ENCODE measurements around the gene C16orf89. TPM values are rescaled to one million over a fixed set of nuclear protein-coding genes. Genes with fewer than 3 reads are reported as not detected.
"Not testable (repeated sequence)": the region's sequence is repeated elsewhere in the genome, so short reads cannot be mapped to it uniquely, and the experiment has no call there.

The C16orf89 gene
- total RNA-seq, 1 experiment from 2014 or later, result not detected

DNA sequence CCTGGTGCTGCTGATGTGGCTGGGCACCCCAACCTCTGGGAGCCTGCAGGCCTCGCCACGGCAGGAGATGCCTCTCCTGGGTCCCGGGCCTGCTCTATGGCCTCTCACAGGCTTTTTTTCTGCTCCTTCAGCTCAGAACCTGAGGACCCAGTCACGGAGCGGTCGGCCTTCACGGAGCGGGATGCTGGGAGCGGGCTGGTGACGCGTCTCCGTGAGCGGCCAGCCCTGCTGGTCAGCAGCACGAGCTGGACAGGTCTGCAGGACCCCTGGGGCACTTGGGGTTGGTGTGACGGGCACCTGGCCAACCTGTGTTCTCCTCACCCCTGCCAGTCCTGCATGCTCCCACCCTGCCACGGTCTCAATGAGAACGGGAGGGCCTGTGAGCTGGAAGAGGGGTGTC is 12.9 kb upstream of the C16orf89 start:
- ChIA-PET POLR2A (ENCODE audit: low non-redundant PET) (no interaction called here), CTCF (no interaction called here)
- no TSS peak for BruUV-seq (replicated peaks)
- Histone ChIP-seq H3K9me3 (ENCODE audit: low read depth, low read length, poor library complexity, severe bottlenecking) (no peaks in the 10 kb centered on the region), H3K4me1 (ENCODE audit: insufficient read depth, low read length, poor library complexity, severe bottlenecking) (no peaks in the 10 kb centered on the region), H3K36me3 (ENCODE audit: insufficient read depth, low read length, poor library complexity, severe bottlenecking) (peaks cover 6% of the 10 kb centered on the region), H3K27ac (ENCODE audit: low read depth, low read length, poor library complexity, severe bottlenecking) (no peak overlapping the region), H3K4me3 (ENCODE audit: low read depth, low read length, poor library complexity, severe bottlenecking) (no peak overlapping the region), H3K27me3 (replicated peaks; ENCODE audit: insufficient read depth, low read depth, low read length, poor library complexity) (no peaks in the 10 kb centered on the region)
- intact Hi-C loops (cut with micrococcal nuclease; ENCODE audit: unreplicated experiment), result no loop called here
- TF ChIP-seq CTCF (conservative IDR thresholded peaks at IDR 0.05; ENCODE audit: low read depth, low read length) (no peak), EZH2 (IDR thresholded peaks at IDR 0.05; ENCODE audit: borderline replicate concordance, low read depth, low read length, poor library complexity, severe bottlenecking) (no peak)
- no peak for DNase-seq (ENCODE audit: low spot score)

DNA sequence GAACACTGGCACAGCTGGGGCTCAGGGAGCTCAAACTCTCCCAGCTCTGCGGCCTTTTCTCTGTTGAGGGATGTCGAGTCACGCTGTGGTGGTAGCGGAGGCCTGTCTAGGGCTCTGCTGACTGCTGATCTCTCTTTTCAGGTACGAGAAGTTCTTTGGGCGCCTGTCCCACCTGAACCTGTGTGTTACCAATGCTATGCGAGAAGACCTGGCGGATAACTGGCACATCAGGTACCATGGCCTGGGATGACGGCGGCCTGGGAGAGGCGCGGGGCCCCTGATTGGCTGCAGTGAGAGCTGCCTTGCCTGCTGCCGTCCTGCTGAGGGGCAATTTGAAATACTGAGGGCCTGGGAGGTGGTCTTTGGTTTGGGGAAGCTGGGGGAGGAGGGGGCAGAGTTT is 11.5 kb upstream of the C16orf89 start:
- DNase-seq (ENCODE audit: low spot score), result no peak
- no peaks in the 10 kb centered on the region for H3K9me3 ChIP-seq (ENCODE audit: low read depth, low read length, poor library complexity, severe bottlenecking)
- intact Hi-C loops (cut with micrococcal nuclease; ENCODE audit: unreplicated experiment), result no loop called here
- TF ChIP-seq EZH2 (IDR thresholded peaks at IDR 0.05; ENCODE audit: borderline replicate concordance, low read depth, low read length, poor library complexity, severe bottlenecking) (no peak), CTCF (conservative IDR thresholded peaks at IDR 0.05; ENCODE audit: low read depth, low read length) (no peak)
- CTCF ChIA-PET, result no interaction called here
- H3K4me1 ChIP-seq (ENCODE audit: insufficient read depth, low read length, poor library complexity, severe bottlenecking), result peaks cover 3% of the 10 kb centered on the region
- POLR2A ChIA-PET (ENCODE audit: low non-redundant PET), result no interaction called here
- no peaks in the 10 kb centered on the region for H3K27me3 ChIP-seq (replicated peaks; ENCODE audit: insufficient read depth, low read depth, low read length, poor library complexity)
- no TSS peak for BruUV-seq (replicated peaks)
- H3K36me3 ChIP-seq (ENCODE audit: insufficient read depth, low read length, poor library complexity, severe bottlenecking), result peaks cover 6% of the 10 kb centered on the region
- no peak overlapping the region for H3K4me3 ChIP-seq (ENCODE audit: low read depth, low read length, poor library complexity, severe bottlenecking)
- no peak overlapping the region for H3K27ac ChIP-seq (ENCODE audit: low read depth, low read length, poor library complexity, severe bottlenecking)

GRCh38 chr16:5075637-5076036 is 9.9 kb upstream of the C16orf89 start:
- H3K4me3 ChIP-seq (ENCODE audit: low read depth, low read length, poor library complexity, severe bottlenecking), result no peak overlapping the region
- no TSS peak for BruUV-seq (replicated peaks)
- no peak for DNase-seq (ENCODE audit: low spot score)
- peaks cover 3% of the 10 kb centered on the region for H3K4me1 ChIP-seq (ENCODE audit: insufficient read depth, low read length, poor library complexity, severe bottlenecking)
- no peak for TF ChIP-seq EZH2 (IDR thresholded peaks at IDR 0.05; ENCODE audit: borderline replicate concordance, low read depth, low read length, poor library complexity, severe bottlenecking)
- intact Hi-C loops (cut with micrococcal nuclease; ENCODE audit: unreplicated experiment), result no loop called here
- CTCF ChIA-PET, result no interaction called here
- H3K9me3 ChIP-seq (ENCODE audit: low read depth, low read length, poor library complexity, severe bottlenecking), result no peaks in the 10 kb centered on the region
- H3K36me3 ChIP-seq (ENCODE audit: insufficient read depth, low read length, poor library complexity, severe bottlenecking), result peaks cover 6% of the 10 kb centered on the region
- no peak overlapping the region for H3K27ac ChIP-seq (ENCODE audit: low read depth, low read length, poor library complexity, severe bottlenecking)
- no peaks in the 10 kb centered on the region for H3K27me3 ChIP-seq (replicated peaks; ENCODE audit: insufficient read depth, low read depth, low read length, poor library complexity)
- POLR2A ChIA-PET (ENCODE audit: low non-redundant PET), result no interaction called here

DNA sequence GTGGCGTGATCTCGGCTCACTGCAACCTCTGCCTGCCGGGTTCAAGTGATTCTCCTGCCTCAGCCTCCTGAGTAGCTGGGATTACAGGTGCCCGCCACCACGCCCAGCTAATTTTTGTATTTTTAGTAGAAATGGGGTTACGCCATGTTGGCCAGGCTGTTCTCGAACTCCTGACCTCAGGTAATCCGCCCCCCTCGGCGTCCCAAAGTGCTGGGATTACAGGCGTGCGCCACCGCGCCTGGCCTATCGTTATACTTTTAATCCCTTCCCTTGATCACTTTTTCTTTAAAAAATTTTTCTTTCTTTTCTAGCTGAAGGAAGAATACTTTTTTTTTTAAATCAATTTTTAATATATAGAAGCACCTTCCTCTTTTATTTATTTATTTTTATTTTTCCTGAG is 8.0 kb upstream of the C16orf89 start:
- H3K4me3 ChIP-seq (ENCODE audit: low read depth, low read length, poor library complexity, severe bottlenecking); H3K4me1 ChIP-seq (ENCODE audit: insufficient read depth, low read length, poor library complexity, severe bottlenecking); POLR2A ChIA-PET (ENCODE audit: low non-redundant PET); H3K36me3 ChIP-seq (ENCODE audit: insufficient read depth, low read length, poor library complexity, severe bottlenecking); CTCF ChIA-PET; H3K9me3 ChIP-seq (ENCODE audit: low read depth, low read length, poor library complexity, severe bottlenecking); DNase-seq (ENCODE audit: low spot score); BruUV-seq (replicated peaks); intact Hi-C loops (cut with micrococcal nuclease; ENCODE audit: unreplicated experiment); H3K27me3 ChIP-seq (replicated peaks; ENCODE audit: insufficient read depth, low read depth, low read length, poor library complexity); H3K27ac ChIP-seq (ENCODE audit: low read depth, low read length, poor library complexity, severe bottlenecking): not testable (repeated sequence)

All from A673 (cell line).